Kidney (tissue), 14 donors: ENCODE results near the gene MIB1. TPM values are rescaled to one million over a fixed set of nuclear protein-coding genes. Genes with fewer than 3 reads are reported as not detected.

Source experiments
- DNase-seq, 5 donors: peaks; one replicate each; pipeline ENCODE4 v3.0.0-alpha.2; 2013 to 2020
- FAIRE-seq: peaks from 2 replicates; lab custom pipeline; 2012; peaks lifted over from hg19 to GRCh38; lab: Jason Lieb, UNC
- H3K27ac ChIP-seq, 2 donors: one replicate each; pipeline ENCODE4 v1.7.0; 2013; ENCODE audit warnings: low read depth in 2 of 2, low read length in 2 of 2, inconsistent platforms in 1 of 2
- H3K27me3 ChIP-seq: one replicate; pipeline ENCODE4 v1.7.1; 2013; ENCODE audit warnings: low read length, inconsistent platforms; ENCODE audit not compliant: control insufficient read depth, insufficient read depth
- H3K36me3 ChIP-seq, 3 donors: one replicate each; pipeline versions ENCODE4 v1.7.0 to v1.7.1; 2013; ENCODE audit warnings: low read length in 3 of 3, control low read depth in 1 of 3, inconsistent platforms in 1 of 3; ENCODE audit not compliant: insufficient read depth in 3 of 3, control insufficient read depth in 2 of 3
- H3K4me1 ChIP-seq, 3 donors: one replicate each; pipeline versions ENCODE4 v1.7.0 to v1.7.1; 2013; ENCODE audit warnings: low read length in 3 of 3, inconsistent platforms in 1 of 3, low read depth in 1 of 3; ENCODE audit not compliant: control insufficient read depth in 2 of 3, insufficient read depth in 2 of 3
- H3K4me3 ChIP-seq, 3 donors: one replicate each; pipeline versions ENCODE4 v1.7.0 to v1.8.1; 2013; ENCODE audit warnings: low read length in 3 of 3, control low read depth in 1 of 3, inconsistent platforms in 1 of 3
- H3K9ac ChIP-seq, 3 donors: one replicate each; pipeline versions ENCODE4 v1.7.0 to v1.7.1; 2013; ENCODE audit warnings: low read length in 3 of 3, control low read depth in 1 of 3, inconsistent platforms in 1 of 3
- H3K9me3 ChIP-seq, 3 donors: one replicate each; pipeline versions ENCODE4 v1.7.0 to v1.7.1; 2013; ENCODE audit warnings: low read length in 3 of 3, control low read depth in 1 of 3, inconsistent platforms in 1 of 3; ENCODE audit not compliant: control insufficient read depth in 2 of 3, insufficient read depth in 1 of 3
- CTCF ChIP-seq: IDR thresholded peaks from 3 replicates; pipeline ENCODE4 v1.5.1; 2012; ENCODE audit warnings: mild to moderate bottlenecking, moderate library complexity, borderline replicate concordance; ENCODE audit not compliant: insufficient read depth; ENCODE audit errors: extremely low read depth
- intact Hi-C: fragments of 100-400 bp; cut with DNase I; formaldehyde crosslinking; loops from one replicate; pipeline ENCODE4 v1.11.1; 2022
- polyA plus RNA-seq: library from polyadenylated mRNA; stranded (reverse); fragments of 350-450 nt; fragmentation: Illumina TruSeq; extraction: RNeasy Lipid Tissue Mini Kit (QIAGEN cat#74804); gene quantifications from one replicate; pipeline ENCODE4 v1.2.3, GENCODE V29; 2014; ENCODE audit warnings: low read depth, low replicate concordance; ENCODE audit not compliant: insufficient read depth
- total RNA-seq: library from RNA; stranded (reverse); fragmentation: NEBNext Ultra II Directional; extraction: Animal tissue kit (Norgen Biotek cat#: 25700); gene quantifications from one replicate; pipeline ENCODE4 v1.2.1, GENCODE V29; 2021
- donor health status: control.
- donor health status: control.
- donor health status: control.
- donor health status: control.
- donor health status: control.
- donor health status: DM: yes; HTN: yes; CAD: no.
- donor health status: Normal renal cell carcinoma (clear cell type).

MIB1 gene
- total and polyA plus RNA-seq, 2 donors from 2014 or later: 4.5 to 38.6 TPM

DNA sequence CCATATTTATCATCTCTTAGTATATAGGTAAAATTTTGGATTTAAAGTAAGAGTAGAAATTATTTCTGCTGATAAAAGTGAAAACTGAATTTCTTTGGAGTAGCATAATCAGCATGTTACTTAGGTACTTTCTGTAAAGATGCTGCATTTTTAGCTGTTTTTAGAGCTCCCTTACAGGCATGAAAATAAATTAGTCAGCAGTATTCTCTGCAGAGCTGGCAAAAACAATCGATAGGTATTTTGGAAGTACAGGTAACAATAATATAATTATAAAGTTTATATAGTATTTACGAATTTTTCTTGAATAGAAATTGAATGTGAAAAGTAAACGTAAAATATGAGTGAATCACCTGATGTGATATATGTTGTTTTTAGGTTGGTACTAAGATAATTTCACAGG is 83.3 kb downstream of the MIB1 start:
- TF ChIP-seq CTCF: no peak
- FAIRE-seq (no peak), DNase-seq (no peak)
- intact Hi-C loops: no loop called here
- Histone ChIP-seq H3K9ac (no peak overlapping the region), H3K4me1 (no peaks in the 10 kb centered on the region), H3K9me3 (no peaks in the 10 kb centered on the region), H3K4me3 (no peak overlapping the region), H3K27ac (no peak overlapping the region), H3K36me3 (no peaks in the 10 kb centered on the region), H3K27me3 (no peaks in the 10 kb centered on the region)

DNA sequence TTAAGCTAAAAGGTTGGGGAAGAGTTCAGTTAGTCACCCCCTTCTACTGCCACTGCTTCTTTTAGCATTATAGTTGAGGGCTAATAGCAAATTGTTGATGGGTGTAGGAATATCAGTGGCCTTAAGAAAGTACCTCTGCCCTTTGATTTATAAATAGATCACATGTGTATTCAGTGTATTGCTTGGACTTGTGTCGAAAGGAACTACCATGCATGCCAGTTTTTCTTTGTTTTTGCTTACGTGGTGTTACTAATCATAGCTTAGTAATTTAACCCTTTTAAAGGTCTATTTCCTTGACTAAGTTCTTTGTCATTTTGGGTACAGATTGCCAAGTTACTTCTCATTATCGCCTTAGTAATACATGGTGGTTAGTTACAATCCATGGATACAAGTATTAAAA is 85.6 kb downstream of the MIB1 start:
- FAIRE-seq: no peak
- no peak overlapping the region for H3K9ac ChIP-seq
- intact Hi-C loops: no loop called here
- TF ChIP-seq CTCF: no peak
- DNase-seq: no peak
- no peaks in the 10 kb centered on the region for H3K27me3 ChIP-seq
- no peaks in the 10 kb centered on the region for H3K36me3 ChIP-seq
- H3K4me3 ChIP-seq: no peak overlapping the region
- no peak overlapping the region for H3K27ac ChIP-seq
- H3K9me3 ChIP-seq: no peaks in the 10 kb centered on the region
- H3K4me1 ChIP-seq: no peaks in the 10 kb centered on the region

GRCh38 chr18:21826641-21827302 is 86.2 kb downstream of the MIB1 start:
- Histone ChIP-seq H3K27ac (no peak overlapping the region), H3K36me3 (no peaks in the 10 kb centered on the region), H3K9me3 (no peaks in the 10 kb centered on the region), H3K4me1 (no peaks in the 10 kb centered on the region), H3K27me3 (no peaks in the 10 kb centered on the region), H3K9ac (no peak overlapping the region), H3K4me3 (no peak overlapping the region)
- TF ChIP-seq CTCF: no peak
- intact Hi-C loops: no loop called here
- FAIRE-seq (no peak), DNase-seq (no peak)

- H3K9me3 ChIP-seq: no peaks in the 10 kb centered on the region
- H3K4me3 ChIP-seq: no peak overlapping the region
- no peaks in the 10 kb centered on the region for H3K36me3 ChIP-seq
- no peak overlapping the region for H3K9ac ChIP-seq
- H3K27ac ChIP-seq: no peak overlapping the region
- DNase-seq: no peak
- no peaks in the 10 kb centered on the region for H3K4me1 ChIP-seq
- TF ChIP-seq CTCF: no peak
- FAIRE-seq: no peak
- intact Hi-C loops: no loop called here
- H3K27me3 ChIP-seq: no peaks in the 10 kb centered on the region
Measured at GRCh38 chr18:21830532-21830931, 89.9 kb downstream of the MIB1 start.
